OCI-LY7 (cell line): ENCODE measurements around the gene TOP2B.

Source experiments
- CTCF ChIP-seq: fragments of 200-600 bp; sonication (generic); conservative IDR thresholded peaks from 2 replicates; pipeline ENCODE4 v1.5.1; 2014; ENCODE audit warnings: mild to moderate bottlenecking, antibody characterized with exemption, low read length, moderate library complexity, mixed read lengths
- EZH2phosphoT487 ChIP-seq: fragments of 200-600 bp; sonication (generic); IDR thresholded peaks from 2 replicates; pipeline ENCODE4 v1.6.1; 2018; ENCODE audit warnings: low read depth, borderline replicate concordance, mild to moderate bottlenecking, mixed run types, antibody characterized with exemption, low read length, moderate library complexity, mixed read lengths

- TF ChIP-seq CTCF (no peak), EZH2phosphoT487 (no peak)
Measured at GRCh38 chr3:25558796-25559195, 105.9 kb downstream of the TOP2B start.
